Astrocyte (in vitro differentiated cells and primary cell): ENCODE measurements around the gene PANX2.

Experiments
- EZH2 ChIP-seq: IDR thresholded peaks from 2 replicates; pipeline ENCODE4 v1.6.1; 2012; ENCODE audit warnings: mild to moderate bottlenecking, low read length, inconsistent platforms; ENCODE audit not compliant: insufficient read depth
- TF ChIP-seq, protein P1 (sequence below): IDR thresholded peaks from 2 replicates; pipeline ENCODE4 v1.5.1; 2011; ENCODE audit warnings: low read depth, mild to moderate bottlenecking, inconsistent platforms, low read length, moderate library complexity; ENCODE audit not compliant: insufficient read depth

- TF ChIP-seq, protein P1, sequence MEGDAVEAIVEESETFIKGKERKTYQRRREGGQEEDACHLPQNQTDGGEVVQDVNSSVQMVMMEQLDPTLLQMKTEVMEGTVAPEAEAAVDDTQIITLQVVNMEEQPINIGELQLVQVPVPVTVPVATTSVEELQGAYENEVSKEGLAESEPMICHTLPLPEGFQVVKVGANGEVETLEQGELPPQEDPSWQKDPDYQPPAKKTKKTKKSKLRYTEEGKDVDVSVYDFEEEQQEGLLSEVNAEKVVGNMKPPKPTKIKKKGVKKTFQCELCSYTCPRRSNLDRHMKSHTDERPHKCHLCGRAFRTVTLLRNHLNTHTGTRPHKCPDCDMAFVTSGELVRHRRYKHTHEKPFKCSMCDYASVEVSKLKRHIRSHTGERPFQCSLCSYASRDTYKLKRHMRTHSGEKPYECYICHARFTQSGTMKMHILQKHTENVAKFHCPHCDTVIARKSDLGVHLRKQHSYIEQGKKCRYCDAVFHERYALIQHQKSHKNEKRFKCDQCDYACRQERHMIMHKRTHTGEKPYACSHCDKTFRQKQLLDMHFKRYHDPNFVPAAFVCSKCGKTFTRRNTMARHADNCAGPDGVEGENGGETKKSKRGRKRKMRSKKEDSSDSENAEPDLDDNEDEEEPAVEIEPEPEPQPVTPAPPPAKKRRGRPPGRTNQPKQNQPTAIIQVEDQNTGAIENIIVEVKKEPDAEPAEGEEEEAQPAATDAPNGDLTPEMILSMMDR, result no peak
- TF ChIP-seq EZH2, result no peak
Observed at GRCh38 chr22:50224071-50224470, 53.5 kb downstream of the PANX2 start.
